H1 (cell line): ENCODE results near the gene HMGCS2.

Experiments used
- BCL11A ChIP-seq, 2 experiments: IDR thresholded peaks; one replicate each; pipeline ENCODE4 v1.6.1; 2011; ENCODE audit warnings: low read depth in 2 of 2, low read length in 2 of 2, mild to moderate bottlenecking in 2 of 2
- CEBPB ChIP-seq: IDR thresholded peaks from 2 replicates; pipeline ENCODE4 v1.6.1; 2012; ENCODE audit warnings: low read depth, low read length
- CHD2 ChIP-seq: IDR thresholded peaks from 2 replicates; pipeline ENCODE4 v1.6.1; 2012; ENCODE audit warnings: low read length, improper control_type of control experiment
- EP300 ChIP-seq, 2 experiments: IDR thresholded peaks; 1 replicate in 1 of 2; 2 replicates in 1 of 2; pipeline ENCODE4 v1.6.1; 2011 to 2012; ENCODE audit warnings: low read depth in 2 of 2, low read length in 2 of 2, mild to moderate bottlenecking in 2 of 2, borderline replicate concordance in 1 of 2, inconsistent platforms in 1 of 2, moderate library complexity in 1 of 2
- EZH2 ChIP-seq: fragments of 200-600 bp; sonication (generic); IDR thresholded peaks from 2 replicates; pipeline ENCODE4 v1.7.1; 2012; ENCODE audit warnings: low read depth, mild to moderate bottlenecking, moderate library complexity, low read length, inconsistent platforms; ENCODE audit not compliant: severe bottlenecking
- FOSL1 ChIP-seq: IDR thresholded peaks from 2 replicates; pipeline ENCODE4 v1.6.1; 2011; ENCODE audit warnings: mild to moderate bottlenecking, low read depth, low read length, moderate library complexity; ENCODE audit not compliant: insufficient read depth
- PHF8 ChIP-seq: fragments of 200-600 bp; sonication (generic); conservative IDR thresholded peaks from 2 replicates; pipeline ENCODE4 v1.7.1; 2012; ENCODE audit warnings: low read depth, mild to moderate bottlenecking, inconsistent platforms, low read length, moderate library complexity
- POLR2A ChIP-seq, 2 experiments: IDR thresholded peaks; 1 replicate in 1 of 2; 2 replicates in 1 of 2; pipeline ENCODE4 v1.6.1; 2011; ENCODE audit warnings: low read depth in 2 of 2, low read length in 2 of 2, mild to moderate bottlenecking in 2 of 2; ENCODE audit errors: control extremely low read depth in 1 of 2
- POLR2AphosphoS5 ChIP-seq: IDR thresholded peaks from 2 replicates; pipeline ENCODE4 v1.6.1; 2011; ENCODE audit warnings: low read depth, low read length
- SUZ12 ChIP-seq: fragments of 200-600 bp; sonication (generic); IDR thresholded peaks from 2 replicates; pipeline ENCODE4 v1.6.1; 2012; ENCODE audit warnings: mild to moderate bottlenecking, inconsistent platforms, low read length, moderate library complexity, mixed read lengths
- TAF1 ChIP-seq: IDR thresholded peaks from 2 replicates; pipeline ENCODE4 v1.6.1; 2011; ENCODE audit warnings: mild to moderate bottlenecking, low read depth, low read length
- TF ChIP-seq, protein P1 (sequence below): IDR thresholded peaks from 2 replicates; pipeline ENCODE4 v1.6.1; 2012; ENCODE audit warnings: low read length, inconsistent platforms
- TF ChIP-seq, protein P2 (sequence below), 3 experiments: IDR thresholded peaks; 1 replicate in 2 of 3; 2 replicates in 1 of 3; pipeline versions ENCODE4 v1.5.1 to v1.6.1; 2011; ENCODE audit warnings: low read length in 3 of 3, mild to moderate bottlenecking in 3 of 3, inconsistent platforms in 2 of 3, low read depth in 1 of 3, moderate library complexity in 1 of 3; ENCODE audit not compliant: insufficient read depth in 1 of 3; ENCODE audit errors: control extremely low read depth in 1 of 3

DNA sequence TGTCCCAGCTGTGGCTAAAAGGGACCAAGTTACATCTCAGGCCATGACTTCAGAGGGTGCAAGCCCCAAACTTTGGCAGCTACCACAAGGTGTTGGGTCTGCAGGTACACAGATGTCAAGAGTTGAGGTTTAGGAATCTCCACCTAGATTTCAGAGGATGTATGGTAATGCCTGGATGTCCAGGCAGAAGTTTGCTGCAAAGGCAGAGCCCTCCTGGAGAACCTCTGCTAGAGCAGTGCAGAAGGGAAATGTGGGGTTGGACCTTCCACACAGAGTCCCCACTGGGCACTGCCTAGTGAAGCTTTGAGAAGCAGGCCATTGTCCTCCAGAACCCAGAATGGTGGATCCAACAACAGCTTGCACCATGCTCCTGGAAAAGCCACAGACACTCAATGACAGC is 67.0 kb downstream of the HMGCS2 start:
- TF ChIP-seq POLR2AphosphoS5, result no peak
- TF ChIP-seq, protein P1, sequence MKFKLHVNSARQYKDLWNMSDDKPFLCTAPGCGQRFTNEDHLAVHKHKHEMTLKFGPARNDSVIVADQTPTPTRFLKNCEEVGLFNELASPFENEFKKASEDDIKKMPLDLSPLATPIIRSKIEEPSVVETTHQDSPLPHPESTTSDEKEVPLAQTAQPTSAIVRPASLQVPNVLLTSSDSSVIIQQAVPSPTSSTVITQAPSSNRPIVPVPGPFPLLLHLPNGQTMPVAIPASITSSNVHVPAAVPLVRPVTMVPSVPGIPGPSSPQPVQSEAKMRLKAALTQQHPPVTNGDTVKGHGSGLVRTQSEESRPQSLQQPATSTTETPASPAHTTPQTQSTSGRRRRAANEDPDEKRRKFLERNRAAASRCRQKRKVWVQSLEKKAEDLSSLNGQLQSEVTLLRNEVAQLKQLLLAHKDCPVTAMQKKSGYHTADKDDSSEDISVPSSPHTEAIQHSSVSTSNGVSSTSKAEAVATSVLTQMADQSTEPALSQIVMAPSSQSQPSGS, result no peak
- TF ChIP-seq CEBPB, result no peak
- TF ChIP-seq EP300 (IDR thresholded peaks at IDR 0.05; ENCODE audit: borderline replicate concordance in 1 of 2, low read depth in 2 of 2, low read length in 2 of 2), result no peak
- no peak for TF ChIP-seq SUZ12
- no peak for TF ChIP-seq EZH2
- TF ChIP-seq CHD2, result no peak
- TF ChIP-seq POLR2A (IDR thresholded peaks at IDR 0.05; ENCODE audit: control extremely low read depth in 1 of 2, low read depth in 2 of 2, low read length in 2 of 2), result no peak
- TF ChIP-seq, protein P2, sequence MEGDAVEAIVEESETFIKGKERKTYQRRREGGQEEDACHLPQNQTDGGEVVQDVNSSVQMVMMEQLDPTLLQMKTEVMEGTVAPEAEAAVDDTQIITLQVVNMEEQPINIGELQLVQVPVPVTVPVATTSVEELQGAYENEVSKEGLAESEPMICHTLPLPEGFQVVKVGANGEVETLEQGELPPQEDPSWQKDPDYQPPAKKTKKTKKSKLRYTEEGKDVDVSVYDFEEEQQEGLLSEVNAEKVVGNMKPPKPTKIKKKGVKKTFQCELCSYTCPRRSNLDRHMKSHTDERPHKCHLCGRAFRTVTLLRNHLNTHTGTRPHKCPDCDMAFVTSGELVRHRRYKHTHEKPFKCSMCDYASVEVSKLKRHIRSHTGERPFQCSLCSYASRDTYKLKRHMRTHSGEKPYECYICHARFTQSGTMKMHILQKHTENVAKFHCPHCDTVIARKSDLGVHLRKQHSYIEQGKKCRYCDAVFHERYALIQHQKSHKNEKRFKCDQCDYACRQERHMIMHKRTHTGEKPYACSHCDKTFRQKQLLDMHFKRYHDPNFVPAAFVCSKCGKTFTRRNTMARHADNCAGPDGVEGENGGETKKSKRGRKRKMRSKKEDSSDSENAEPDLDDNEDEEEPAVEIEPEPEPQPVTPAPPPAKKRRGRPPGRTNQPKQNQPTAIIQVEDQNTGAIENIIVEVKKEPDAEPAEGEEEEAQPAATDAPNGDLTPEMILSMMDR (IDR thresholded peaks at IDR 0.05; ENCODE audit: control extremely low read depth in 1 of 3, insufficient read depth in 1 of 3, low read depth in 1 of 3, low read length in 3 of 3), result no peak
- TF ChIP-seq BCL11A (IDR thresholded peaks at IDR 0.05; ENCODE audit: low read depth in 2 of 2, low read length in 2 of 2), result no peak
- no peak for TF ChIP-seq TAF1
- no peak for TF ChIP-seq PHF8
- no peak for TF ChIP-seq FOSL1
